Measurements from ENCODE around the gene PLEKHG4.

Gene PLEKHG4

GRCh38 chr16:67294171-67294757 is 14.9 kb downstream of the PLEKHG4 start:
- Histone ChIP-seq H3K36me3 (replicated peaks in 1 of 2; ENCODE audit: control insufficient read depth in 2 of 2, insufficient read depth in 2 of 2, low read length in 2 of 2) (no peaks in the 10 kb centered on the region), H2BK5ac (ENCODE audit: low read length) (no peak overlapping the region), H3K4me1 (ENCODE audit: control insufficient read depth in 2 of 2, insufficient read depth in 1 of 2, low read depth in 1 of 2, low read length in 2 of 2) (peaks cover 0 to 1% of the 10 kb centered on the region in 2 donors)

GRCh38 chr16:67294938-67295361 is 15.6 kb downstream of the PLEKHG4 start:
- no peak overlapping the region for H2BK15ac ChIP-seq (ENCODE audit: low read length)
- H3K4me2 ChIP-seq (ENCODE audit: insufficient read depth, low read length, poor library complexity, severe bottlenecking), result no peak overlapping the region
- no peak overlapping the region for H3K14ac ChIP-seq (ENCODE audit: low read length)
- no peak overlapping the region for H2AK5ac ChIP-seq (ENCODE audit: low read depth, low read length)
- H4K91ac ChIP-seq (ENCODE audit: low read depth, low read length, poor library complexity), result no peak overlapping the region
- no peak overlapping the region for H3K4ac ChIP-seq (ENCODE audit: low read length)
- WGBS, 2 donors (ENCODE audit: extremely low coverage in 2 of 2, insufficient read length in 2 of 2, insufficient replicate concordance in 1 of 2), result no CpG with 5 or more reads among the region's 7 CpGs
- no peak overlapping the region for H3K4me3 ChIP-seq (ENCODE audit: low read length in 2 of 2)
- no peak overlapping the region for H2BK12ac ChIP-seq (ENCODE audit: low read length)
- no peak overlapping the region for H2AFZ ChIP-seq (ENCODE audit: low read length)
- H2BK120ac ChIP-seq (ENCODE audit: low read depth, low read length), result no peak overlapping the region
- H3K18ac ChIP-seq (ENCODE audit: low read length), result no peak overlapping the region
- no peak overlapping the region for H3K27ac ChIP-seq (replicated peaks; ENCODE audit: low read length)
- no peaks in the 10 kb centered on the region for H3K9me3 ChIP-seq (replicated peaks in 1 of 2; ENCODE audit: control insufficient read depth in 2 of 2, insufficient read depth in 1 of 2, low read depth in 1 of 2, low read length in 2 of 2)
- DNase-seq (ENCODE audit: low spot score), result no peak
- H3K23ac ChIP-seq (ENCODE audit: low read depth, low read length, poor library complexity), result no peak overlapping the region
- H3K4me1 ChIP-seq (ENCODE audit: control insufficient read depth in 2 of 2, insufficient read depth in 1 of 2, low read depth in 1 of 2, low read length in 2 of 2), result peaks cover under 1 to 1% of the 10 kb centered on the region in 2 donors
- no peak overlapping the region for H3K9ac ChIP-seq (ENCODE audit: low read depth, low read length, poor library complexity)
- no peak overlapping the region for H4K8ac ChIP-seq (ENCODE audit: low read depth, low read length)
- no peaks in the 10 kb centered on the region for H3K36me3 ChIP-seq (replicated peaks in 1 of 2; ENCODE audit: control insufficient read depth in 2 of 2, insufficient read depth in 2 of 2, low read length in 2 of 2)
- H3K27me3 ChIP-seq (ENCODE audit: control insufficient read depth in 3 of 3, insufficient read depth in 3 of 3, low read depth in 1 of 3, low read length in 3 of 3), result peaks cover 0 to 52% (median 0%) of the 10 kb centered on the region in 3 experiments
- H2BK5ac ChIP-seq (ENCODE audit: low read length), result no peak overlapping the region
- H3K79me1 ChIP-seq (ENCODE audit: low read depth, low read length), result no peaks in the 10 kb centered on the region

More at GRCh38 chr16:67294171-67294757, 14.9 kb downstream of the PLEKHG4 start:
- Histone ChIP-seq H2BK120ac (ENCODE audit: low read depth, low read length) (no peak overlapping the region), H3K4me3 (ENCODE audit: low read length in 2 of 2) (no peak overlapping the region), H3K27me3 (ENCODE audit: control insufficient read depth in 3 of 3, insufficient read depth in 3 of 3, low read depth in 1 of 3, low read length in 3 of 3) (peaks cover 0 to 52% (median 0%) of the 10 kb centered on the region in 3 experiments), H3K18ac (ENCODE audit: low read length) (no peak overlapping the region), H3K9ac (ENCODE audit: low read depth, low read length, poor library complexity) (no peak overlapping the region), H3K4ac (ENCODE audit: low read length) (no peak overlapping the region), H2BK15ac (ENCODE audit: low read length) (no peak overlapping the region), H2BK12ac (ENCODE audit: low read length) (no peak overlapping the region), H3K9me3 (replicated peaks in 1 of 2; ENCODE audit: control insufficient read depth in 2 of 2, insufficient read depth in 1 of 2, low read depth in 1 of 2, low read length in 2 of 2) (no peaks in the 10 kb centered on the region), H3K27ac (replicated peaks; ENCODE audit: low read length) (no peak overlapping the region), H2AFZ (ENCODE audit: low read length) (no peak overlapping the region), H4K8ac (ENCODE audit: low read depth, low read length) (no peak overlapping the region), H4K91ac (ENCODE audit: low read depth, low read length, poor library complexity) (peak overlapping the region; percentile 22), H3K4me2 (ENCODE audit: insufficient read depth, low read length, poor library complexity, severe bottlenecking) (no peak overlapping the region), H3K14ac (ENCODE audit: low read length) (no peak overlapping the region), H3K79me1 (ENCODE audit: low read depth, low read length) (no peaks in the 10 kb centered on the region), H3K23ac (ENCODE audit: low read depth, low read length, poor library complexity) (no peak overlapping the region), H2AK5ac (ENCODE audit: low read depth, low read length) (no peak overlapping the region)
- no CpG with 5 or more reads among the region's 4 CpGs for WGBS, 2 donors (ENCODE audit: extremely low coverage in 2 of 2, insufficient read length in 2 of 2, insufficient replicate concordance in 1 of 2)
- no peak for DNase-seq (ENCODE audit: low spot score)

- H3K4me2 ChIP-seq (ENCODE audit: insufficient read depth, low read length, poor library complexity, severe bottlenecking), result no peak overlapping the region
- H3K36me3 ChIP-seq (replicated peaks in 1 of 2; ENCODE audit: control insufficient read depth in 2 of 2, insufficient read depth in 2 of 2, low read length in 2 of 2), result no peaks in the 10 kb centered on the region
- no peak overlapping the region for H3K4ac ChIP-seq (ENCODE audit: low read length)
- no CpG with 5 or more reads among the region's 3 CpGs for WGBS, 2 donors (ENCODE audit: extremely low coverage in 2 of 2, insufficient read length in 2 of 2, insufficient replicate concordance in 1 of 2)
- H3K27me3 ChIP-seq (ENCODE audit: control insufficient read depth in 3 of 3, insufficient read depth in 3 of 3, low read depth in 1 of 3, low read length in 3 of 3), result peaks cover 0 to 56% (median 0%) of the 10 kb centered on the region in 3 experiments
- H3K4me3 ChIP-seq (ENCODE audit: low read length in 2 of 2), result no peak overlapping the region
- H2BK12ac ChIP-seq (ENCODE audit: low read length), result no peak overlapping the region
- H3K9me3 ChIP-seq (replicated peaks in 1 of 2; ENCODE audit: control insufficient read depth in 2 of 2, insufficient read depth in 1 of 2, low read depth in 1 of 2, low read length in 2 of 2), result no peaks in the 10 kb centered on the region
- no peak overlapping the region for H3K9ac ChIP-seq (ENCODE audit: low read depth, low read length, poor library complexity)
- no peak overlapping the region for H3K27ac ChIP-seq (replicated peaks; ENCODE audit: low read length)
- H4K8ac ChIP-seq (ENCODE audit: low read depth, low read length), result no peak overlapping the region
- no peak overlapping the region for H3K23ac ChIP-seq (ENCODE audit: low read depth, low read length, poor library complexity)
- DNase-seq (ENCODE audit: low spot score), result no peak
- no peak overlapping the region for H2BK120ac ChIP-seq (ENCODE audit: low read depth, low read length)
- H2AFZ ChIP-seq (ENCODE audit: low read length), result no peak overlapping the region
- H3K18ac ChIP-seq (ENCODE audit: low read length), result no peak overlapping the region
- no peaks in the 10 kb centered on the region for H3K79me1 ChIP-seq (ENCODE audit: low read depth, low read length)
- no peak overlapping the region for H2AK5ac ChIP-seq (ENCODE audit: low read depth, low read length)
- H4K91ac ChIP-seq (ENCODE audit: low read depth, low read length, poor library complexity), result no peak overlapping the region
- no peak overlapping the region for H2BK5ac ChIP-seq (ENCODE audit: low read length)
- H2BK15ac ChIP-seq (ENCODE audit: low read length), result no peak overlapping the region
- H3K14ac ChIP-seq (ENCODE audit: low read length), result no peak overlapping the region
- peaks cover 1 to 5% of the 10 kb centered on the region in 2 donors for H3K4me1 ChIP-seq (ENCODE audit: control insufficient read depth in 2 of 2, insufficient read depth in 1 of 2, low read depth in 1 of 2, low read length in 2 of 2)
These were observed 17.1 kb downstream of the PLEKHG4 start for GRCh38 chr16:67296420-67296819.

GRCh38 chr16:67298277-67298676 is 18.9 kb downstream of the PLEKHG4 start:
- Histone ChIP-seq H3K36me3 (replicated peaks in 1 of 2; ENCODE audit: control insufficient read depth in 2 of 2, insufficient read depth in 2 of 2, low read length in 2 of 2) (no peaks in the 10 kb centered on the region), H3K23ac (ENCODE audit: low read depth, low read length, poor library complexity) (no peak overlapping the region), H3K4me3 (ENCODE audit: low read length in 2 of 2) (no peak overlapping the region), H3K4me2 (ENCODE audit: insufficient read depth, low read length, poor library complexity, severe bottlenecking) (no peak overlapping the region), H2AFZ (ENCODE audit: low read length) (no peak overlapping the region), H3K27ac (replicated peaks; ENCODE audit: low read length) (no peak overlapping the region), H2BK5ac (ENCODE audit: low read length) (no peak overlapping the region), H2AK5ac (ENCODE audit: low read depth, low read length) (no peak overlapping the region), H3K27me3 (ENCODE audit: control insufficient read depth in 3 of 3, insufficient read depth in 3 of 3, low read depth in 1 of 3, low read length in 3 of 3) (peaks cover 0 to 65% (median 0%) of the 10 kb centered on the region in 3 experiments), H2BK12ac (ENCODE audit: low read length) (no peak overlapping the region), H3K4me1 (ENCODE audit: control insufficient read depth in 2 of 2, insufficient read depth in 1 of 2, low read depth in 1 of 2, low read length in 2 of 2) (peaks cover 1 to 5% of the 10 kb centered on the region in 2 donors), H4K91ac (ENCODE audit: low read depth, low read length, poor library complexity) (no peak overlapping the region), H3K4ac (ENCODE audit: low read length) (no peak overlapping the region), H2BK120ac (ENCODE audit: low read depth, low read length) (no peak overlapping the region), H3K14ac (ENCODE audit: low read length) (no peak overlapping the region), H3K79me1 (ENCODE audit: low read depth, low read length) (no peaks in the 10 kb centered on the region), H3K9ac (ENCODE audit: low read depth, low read length, poor library complexity) (no peak overlapping the region), H2BK15ac (ENCODE audit: low read length) (no peak overlapping the region), H4K8ac (ENCODE audit: low read depth, low read length) (no peak overlapping the region), H3K18ac (ENCODE audit: low read length) (no peak overlapping the region), H3K9me3 (replicated peaks in 1 of 2; ENCODE audit: control insufficient read depth in 2 of 2, insufficient read depth in 1 of 2, low read depth in 1 of 2, low read length in 2 of 2) (no peaks in the 10 kb centered on the region)
- WGBS, 2 donors (ENCODE audit: extremely low coverage in 2 of 2, insufficient read length in 2 of 2, insufficient replicate concordance in 1 of 2), result no CpG with 5 or more reads among the region's 9 CpGs
- no peak for DNase-seq (ENCODE audit: low spot score)
